K562 (cell line): ENCODE measurements around the gene MYO1H. TPM values are rescaled to one million over a fixed set of nuclear protein-coding genes. Genes with fewer than 3 reads are reported as not detected.
A peak's percentile ranks its signal among the peaks of the same experiment; 100 is the strongest.

ENCODE experiments used
- NFRKB ChIP-seq: fragments of 450-650 bp; IDR thresholded peaks from 2 replicates; pipeline ENCODE4 v1.6.1; 2016; ENCODE audit warnings: low read depth
- RBM39 ChIP-seq: fragments of 200-400 bp; formaldehyde crosslinking; optimal IDR thresholded peaks from 2 replicates; pipeline ENCODE3; 2018; ENCODE audit warnings: low read depth, low read length
- SMAD1 ChIP-seq: fragments of 150-350 bp; IDR thresholded peaks from 2 replicates; pipeline ENCODE4 v1.6.1; 2014; ENCODE audit warnings: low read length, low read depth; ENCODE audit not compliant: partially characterized antibody
- SUPT5H ChIP-seq: fragments of 450-650 bp; IDR thresholded peaks from 2 replicates; pipeline ENCODE4 v1.6.1; 2016
- TAL1 ChIP-seq: fragments of 450-650 bp; IDR thresholded peaks from 2 replicates; pipeline ENCODE4 v1.6.1; 2016; ENCODE audit warnings: mild to moderate bottlenecking
- TCF7 ChIP-seq: sonication (generic); IDR thresholded peaks from 2 replicates; pipeline ENCODE4 v1.6.1; 2016; ENCODE audit warnings: antibody characterized with exemption, borderline replicate concordance
- WHSC1 ChIP-seq: IDR thresholded peaks from one replicate; pipeline ENCODE4 v1.6.1; 2012; ENCODE audit warnings: low read length, control low read depth, inconsistent platforms
- ZKSCAN1 ChIP-seq: fragments of 150-350 bp; IDR thresholded peaks from 2 replicates; pipeline ENCODE4 v1.6.1; 2016; ENCODE audit warnings: low read depth, low read length
- polyA plus RNA-seq, 8 experiments: library from polyadenylated mRNA; depleted of rRNA in 4 of 8; stranded (reverse) in 5 of 8; unstranded in 3 of 8; fragments of >200 nt; fragmentation: Nextera tagmentation in 2 of 8; fragmentation: Illumina TruSeq in 1 of 8; extraction: Ambion mirVana in 2 of 8; extraction: Trizol in 1 of 8; gene quantifications; 2 replicates each; pipeline versions ENCODE4 v1.2.1 to v1.2.3, GENCODE V29; 2011 to 2014; ENCODE audit warnings: inconsistent platforms in 1 of 8, missing spikeins in 1 of 8
- total RNA-seq, 7 experiments: library from RNA; depleted of rRNA in 6 of 7; stranded (reverse); fragments of >200 nt in 6 of 7; fragmentation: Illumina TruSeq in 2 of 7; extraction: Trizol in 2 of 7; gene quantifications; 2 replicates each; pipeline versions ENCODE4 v1.2.1 to v1.2.3, GENCODE V29; 2011 to 2021; ENCODE audit warnings: low replicate concordance in 1 of 7
- TF ChIP-seq, protein P1 (sequence below): sonication (generic); formaldehyde crosslinking; IDR thresholded peaks from 2 replicates; pipeline ENCODE4 v1.8.1; 2023; ENCODE audit warnings: missing genetic modification reagents, mild to moderate bottlenecking, borderline replicate concordance
- TF ChIP-seq, protein P2 (sequence below): fragments of 150-350 bp; IDR thresholded peaks from 2 replicates; pipeline ENCODE4 v1.6.1; 2014; ENCODE audit warnings: low read depth, mild to moderate bottlenecking, low read length, borderline replicate concordance
- TF ChIP-seq, protein P3 (sequence below): fragments of 250-450 bp; sonication (Bioruptor Pico); IDR thresholded peaks from 2 replicates; pipeline ENCODE4 v1.6.1; 2021; ENCODE audit warnings: mild to moderate bottlenecking
- TF ChIP-seq, protein P4 (sequence below): fragments of 250-450 bp; sonication (Bioruptor Pico); IDR thresholded peaks from 2 replicates; pipeline ENCODE4 v1.5.0; 2021; ENCODE audit warnings: mild to moderate bottlenecking, moderate library complexity
- TF ChIP-seq, protein P5 (sequence below): fragments of 450-650 bp; IDR thresholded peaks from 2 replicates; pipeline ENCODE4 v1.6.1; 2016; ENCODE audit warnings: antibody characterized with exemption

Gene MYO1H
- total and polyA plus RNA-seq, 9 of the 15 experiments (the other 6 are each of a cell fraction or from before 2014, with no cell fraction given) = not detected

DNA sequence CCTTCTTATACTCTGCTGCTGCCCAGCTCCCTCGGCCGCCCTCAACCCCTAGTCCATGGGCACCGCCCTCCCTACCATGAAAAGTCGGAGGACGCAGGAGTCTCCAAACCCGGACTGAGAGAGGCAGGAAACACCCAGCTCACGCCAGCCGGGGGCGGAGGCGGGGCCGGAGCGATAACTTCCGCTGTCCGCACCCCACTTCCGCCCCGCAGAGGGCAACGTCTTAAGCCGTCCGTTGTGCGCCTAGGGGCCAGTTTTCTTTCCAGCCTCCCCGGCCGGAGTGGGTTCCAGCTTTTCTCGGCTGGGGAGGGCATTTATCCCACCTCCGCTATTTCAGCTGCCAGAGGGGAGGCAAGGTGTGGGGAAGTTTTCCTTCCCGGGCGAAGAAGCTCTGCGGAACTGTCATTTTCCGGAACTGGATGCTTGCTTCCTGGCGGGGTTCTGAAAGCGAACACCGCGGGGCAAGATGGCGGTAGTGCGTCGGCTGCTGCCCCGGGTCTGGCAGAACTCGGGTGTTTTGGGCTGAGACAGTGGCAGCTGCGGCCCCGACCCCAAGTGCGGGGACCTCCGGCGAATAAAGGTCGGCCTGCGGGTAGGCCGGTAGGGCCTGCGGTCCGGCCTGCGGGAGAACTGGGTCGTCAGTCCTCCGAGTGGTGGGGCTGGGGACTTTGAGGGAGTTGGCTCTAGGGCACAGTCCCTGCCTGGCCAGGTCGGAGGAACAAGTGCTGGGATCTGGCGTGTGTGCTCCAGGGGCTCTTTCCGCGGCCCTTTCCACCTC is 129.7 kb downstream of the MYO1H start, which contains the start of the genes KCTD10 and UBE3B (continued):
- TF ChIP-seq, protein P1, sequence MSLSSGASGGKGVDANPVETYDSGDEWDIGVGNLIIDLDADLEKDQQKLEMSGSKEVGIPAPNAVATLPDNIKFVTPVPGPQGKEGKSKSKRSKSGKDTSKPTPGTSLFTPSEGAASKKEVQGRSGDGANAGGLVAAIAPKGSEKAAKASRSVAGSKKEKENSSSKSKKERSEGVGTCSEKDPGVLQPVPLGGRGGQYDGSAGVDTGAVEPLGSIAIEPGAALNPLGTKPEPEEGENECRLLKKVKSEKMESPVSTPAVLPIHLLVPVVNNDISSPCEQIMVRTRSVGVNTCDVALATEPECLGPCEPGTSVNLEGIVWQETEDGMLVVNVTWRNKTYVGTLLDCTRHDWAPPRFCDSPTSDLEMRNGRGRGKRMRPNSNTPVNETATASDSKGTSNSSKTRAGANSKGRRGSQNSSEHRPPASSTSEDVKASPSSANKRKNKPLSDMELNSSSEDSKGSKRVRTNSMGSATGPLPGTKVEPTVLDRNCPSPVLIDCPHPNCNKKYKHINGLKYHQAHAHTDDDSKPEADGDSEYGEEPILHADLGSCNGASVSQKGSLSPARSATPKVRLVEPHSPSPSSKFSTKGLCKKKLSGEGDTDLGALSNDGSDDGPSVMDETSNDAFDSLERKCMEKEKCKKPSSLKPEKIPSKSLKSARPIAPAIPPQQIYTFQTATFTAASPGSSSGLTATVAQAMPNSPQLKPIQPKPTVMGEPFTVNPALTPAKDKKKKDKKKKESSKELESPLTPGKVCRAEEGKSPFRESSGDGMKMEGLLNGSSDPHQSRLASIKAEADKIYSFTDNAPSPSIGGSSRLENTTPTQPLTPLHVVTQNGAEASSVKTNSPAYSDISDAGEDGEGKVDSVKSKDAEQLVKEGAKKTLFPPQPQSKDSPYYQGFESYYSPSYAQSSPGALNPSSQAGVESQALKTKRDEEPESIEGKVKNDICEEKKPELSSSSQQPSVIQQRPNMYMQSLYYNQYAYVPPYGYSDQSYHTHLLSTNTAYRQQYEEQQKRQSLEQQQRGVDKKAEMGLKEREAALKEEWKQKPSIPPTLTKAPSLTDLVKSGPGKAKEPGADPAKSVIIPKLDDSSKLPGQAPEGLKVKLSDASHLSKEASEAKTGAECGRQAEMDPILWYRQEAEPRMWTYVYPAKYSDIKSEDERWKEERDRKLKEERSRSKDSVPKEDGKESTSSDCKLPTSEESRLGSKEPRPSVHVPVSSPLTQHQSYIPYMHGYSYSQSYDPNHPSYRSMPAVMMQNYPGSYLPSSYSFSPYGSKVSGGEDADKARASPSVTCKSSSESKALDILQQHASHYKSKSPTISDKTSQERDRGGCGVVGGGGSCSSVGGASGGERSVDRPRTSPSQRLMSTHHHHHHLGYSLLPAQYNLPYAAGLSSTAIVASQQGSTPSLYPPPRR (CRISPR knock-in tag) = no peak
- TF ChIP-seq ZKSCAN1 (peak; percentile 64; the same call in 1 of the 2 replicates), WHSC1 (no peak), SUPT5H (peak; percentile 90), RBM39 (no peak), TAL1 (peak; percentile 19; the same call in 1 of the 2 replicates), TCF7 (no peak), NFRKB (peak; percentile 99), SMAD1 (no peak)
- TF ChIP-seq, protein P2, sequence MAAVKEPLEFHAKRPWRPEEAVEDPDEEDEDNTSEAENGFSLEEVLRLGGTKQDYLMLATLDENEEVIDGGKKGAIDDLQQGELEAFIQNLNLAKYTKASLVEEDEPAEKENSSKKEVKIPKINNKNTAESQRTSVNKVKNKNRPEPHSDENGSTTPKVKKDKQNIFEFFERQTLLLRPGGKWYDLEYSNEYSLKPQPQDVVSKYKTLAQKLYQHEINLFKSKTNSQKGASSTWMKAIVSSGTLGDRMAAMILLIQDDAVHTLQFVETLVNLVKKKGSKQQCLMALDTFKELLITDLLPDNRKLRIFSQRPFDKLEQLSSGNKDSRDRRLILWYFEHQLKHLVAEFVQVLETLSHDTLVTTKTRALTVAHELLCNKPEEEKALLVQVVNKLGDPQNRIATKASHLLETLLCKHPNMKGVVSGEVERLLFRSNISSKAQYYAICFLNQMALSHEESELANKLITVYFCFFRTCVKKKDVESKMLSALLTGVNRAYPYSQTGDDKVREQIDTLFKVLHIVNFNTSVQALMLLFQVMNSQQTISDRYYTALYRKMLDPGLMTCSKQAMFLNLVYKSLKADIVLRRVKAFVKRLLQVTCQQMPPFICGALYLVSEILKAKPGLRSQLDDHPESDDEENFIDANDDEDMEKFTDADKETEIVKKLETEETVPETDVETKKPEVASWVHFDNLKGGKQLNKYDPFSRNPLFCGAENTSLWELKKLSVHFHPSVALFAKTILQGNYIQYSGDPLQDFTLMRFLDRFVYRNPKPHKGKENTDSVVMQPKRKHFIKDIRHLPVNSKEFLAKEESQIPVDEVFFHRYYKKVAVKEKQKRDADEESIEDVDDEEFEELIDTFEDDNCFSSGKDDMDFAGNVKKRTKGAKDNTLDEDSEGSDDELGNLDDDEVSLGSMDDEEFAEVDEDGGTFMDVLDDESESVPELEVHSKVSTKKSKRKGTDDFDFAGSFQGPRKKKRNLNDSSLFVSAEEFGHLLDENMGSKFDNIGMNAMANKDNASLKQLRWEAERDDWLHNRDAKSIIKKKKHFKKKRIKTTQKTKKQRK = no peak
- TF ChIP-seq, protein P3, sequence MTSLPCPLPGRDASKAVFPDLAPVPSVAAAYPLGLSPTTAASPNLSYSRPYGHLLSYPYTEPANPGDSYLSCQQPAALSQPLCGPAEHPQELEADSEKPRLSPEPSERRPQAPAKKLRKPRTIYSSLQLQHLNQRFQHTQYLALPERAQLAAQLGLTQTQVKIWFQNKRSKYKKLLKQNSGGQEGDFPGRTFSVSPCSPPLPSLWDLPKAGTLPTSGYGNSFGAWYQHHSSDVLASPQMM = no peak
- TF ChIP-seq, protein P4, sequence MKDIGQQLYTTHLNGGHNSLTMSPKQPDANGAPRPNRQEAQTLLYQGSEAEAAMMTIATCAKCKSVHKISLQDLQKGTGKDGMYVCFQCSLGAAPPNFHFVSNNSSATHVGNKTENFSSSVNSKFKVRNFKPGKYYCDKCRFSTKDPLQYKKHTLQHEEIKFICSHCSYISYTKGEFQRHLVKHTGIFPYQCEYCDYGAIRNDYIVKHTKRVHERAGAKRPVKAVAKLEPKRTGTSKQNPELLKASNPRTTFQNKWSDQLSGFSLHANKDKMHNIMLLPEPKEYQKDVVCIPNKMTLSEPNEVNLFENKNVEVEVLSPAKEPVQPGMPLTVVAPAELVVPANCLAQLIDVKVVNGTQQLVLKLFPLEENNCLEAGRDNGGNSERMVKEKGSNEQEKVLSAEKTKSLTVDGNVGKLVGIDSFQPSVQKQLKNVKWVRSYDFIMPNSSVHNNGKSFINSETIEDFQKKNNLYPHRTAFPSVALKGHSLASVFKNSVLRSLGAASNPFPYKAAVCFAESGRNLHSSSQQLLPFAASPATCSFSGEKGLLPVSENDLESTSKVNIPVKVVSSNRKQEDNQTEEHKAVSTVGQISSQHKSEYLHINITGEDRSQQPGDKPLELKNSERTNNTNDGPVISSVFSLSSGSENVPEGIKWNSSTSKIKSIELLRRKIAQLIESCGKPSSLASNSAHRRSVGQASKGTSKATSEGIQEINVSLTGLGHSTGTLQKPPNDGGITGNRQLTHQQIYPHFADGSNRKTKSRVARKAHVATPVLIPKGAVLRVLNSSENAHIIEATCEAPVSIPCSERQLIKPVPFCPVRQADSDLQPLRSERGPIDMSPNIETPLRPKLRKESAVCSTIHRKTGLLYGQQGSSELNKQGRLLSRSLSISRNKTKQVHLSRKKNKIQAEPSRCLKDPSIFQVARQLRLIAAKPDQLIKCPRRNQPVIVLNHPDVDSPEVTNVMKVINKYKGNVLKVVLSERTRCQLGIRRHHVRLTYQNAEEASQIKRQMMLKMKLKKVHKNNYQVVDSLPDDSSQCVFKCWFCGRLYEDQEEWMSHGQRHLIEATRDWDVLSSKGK = no peak
- TF ChIP-seq, protein P5, sequence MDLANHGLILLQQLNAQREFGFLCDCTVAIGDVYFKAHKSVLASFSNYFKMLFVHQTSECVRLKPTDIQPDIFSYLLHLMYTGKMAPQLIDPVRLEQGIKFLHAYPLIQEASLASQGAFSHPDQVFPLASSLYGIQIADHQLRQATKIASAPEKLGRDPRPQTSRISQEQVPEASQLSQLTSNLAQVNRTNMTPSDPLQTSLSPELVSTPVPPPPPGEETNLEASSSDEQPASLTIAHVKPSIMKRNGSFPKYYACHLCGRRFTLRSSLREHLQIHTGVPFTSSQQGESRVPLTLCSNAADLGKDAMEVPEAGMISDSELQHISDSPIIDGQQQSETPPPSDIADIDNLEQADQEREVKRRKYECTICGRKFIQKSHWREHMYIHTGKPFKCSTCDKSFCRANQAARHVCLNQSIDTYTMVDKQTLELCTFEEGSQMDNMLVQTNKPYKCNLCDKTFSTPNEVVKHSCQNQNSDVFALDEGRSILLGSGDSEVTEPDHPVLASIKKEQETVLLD = no peak; the same call in 1 of the 2 replicates
